ENCODE measurements around the gene TLE3.

- TF ChIP-seq, protein P1, sequence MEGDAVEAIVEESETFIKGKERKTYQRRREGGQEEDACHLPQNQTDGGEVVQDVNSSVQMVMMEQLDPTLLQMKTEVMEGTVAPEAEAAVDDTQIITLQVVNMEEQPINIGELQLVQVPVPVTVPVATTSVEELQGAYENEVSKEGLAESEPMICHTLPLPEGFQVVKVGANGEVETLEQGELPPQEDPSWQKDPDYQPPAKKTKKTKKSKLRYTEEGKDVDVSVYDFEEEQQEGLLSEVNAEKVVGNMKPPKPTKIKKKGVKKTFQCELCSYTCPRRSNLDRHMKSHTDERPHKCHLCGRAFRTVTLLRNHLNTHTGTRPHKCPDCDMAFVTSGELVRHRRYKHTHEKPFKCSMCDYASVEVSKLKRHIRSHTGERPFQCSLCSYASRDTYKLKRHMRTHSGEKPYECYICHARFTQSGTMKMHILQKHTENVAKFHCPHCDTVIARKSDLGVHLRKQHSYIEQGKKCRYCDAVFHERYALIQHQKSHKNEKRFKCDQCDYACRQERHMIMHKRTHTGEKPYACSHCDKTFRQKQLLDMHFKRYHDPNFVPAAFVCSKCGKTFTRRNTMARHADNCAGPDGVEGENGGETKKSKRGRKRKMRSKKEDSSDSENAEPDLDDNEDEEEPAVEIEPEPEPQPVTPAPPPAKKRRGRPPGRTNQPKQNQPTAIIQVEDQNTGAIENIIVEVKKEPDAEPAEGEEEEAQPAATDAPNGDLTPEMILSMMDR (conservative IDR thresholded peaks at IDR 0.05 in 1 of 2, IDR thresholded peaks at IDR 0.05 in 1 of 2; ENCODE audit: low read depth in 1 of 2, low read length in 2 of 2), result no peak
- TF ChIP-seq EZH2 (IDR thresholded peaks at IDR 0.05; ENCODE audit: low read length, missing control alignments), result no peak
These were observed 50.9 kb downstream of the TLE3 start for GRCh38 chr15:70046679-70047369.

Measured in fibroblast of lung (primary cell).